DOHH2 (cell line): ENCODE data around the gene WNT5B.
A peak's percentile ranks its signal among the peaks of the same experiment; 100 is the strongest.

Source experiments
- H3F3A ChIP-seq: fragments of 200-600 bp; sonication (generic), shearing (Covaris generic); 2 replicates; pipeline ENCODE4 v1.6.0; 2016; ENCODE audit warnings: antibody characterized with exemption, mild to moderate bottlenecking; ENCODE audit not compliant: control insufficient read depth, insufficient read depth
- H3K27ac ChIP-seq: fragments of 200-600 bp; sonication (generic); 2 replicates; pipeline ENCODE4 v1.5.1; 2014; ENCODE audit warnings: low read depth, mild to moderate bottlenecking, low read length, moderate library complexity
- H3K27me3 ChIP-seq: fragments of 200-600 bp; sonication (generic); 2 replicates; pipeline ENCODE4 v1.6.1; 2014; ENCODE audit warnings: mild to moderate bottlenecking, low read length, mixed read lengths; ENCODE audit not compliant: control insufficient read depth
- H3K36me3 ChIP-seq: fragments of 200-600 bp; sonication (generic); 2 replicates; pipeline ENCODE4 v1.6.1; 2014; ENCODE audit warnings: mild to moderate bottlenecking, low read length, moderate library complexity, mixed read lengths; ENCODE audit not compliant: control insufficient read depth
- H3K4me1 ChIP-seq: fragments of 200-600 bp; sonication (generic); 2 replicates; pipeline ENCODE4 v1.6.1; 2014; ENCODE audit warnings: mild to moderate bottlenecking, low read length, mixed read lengths; ENCODE audit not compliant: control insufficient read depth
- H3K4me2 ChIP-seq: fragments of 200-600 bp; sonication (generic); 2 replicates; pipeline ENCODE4 v1.6.0; 2014; ENCODE audit warnings: mild to moderate bottlenecking, low read length, moderate library complexity
- H3K4me3 ChIP-seq: fragments of 200-600 bp; sonication (generic); 2 replicates; pipeline ENCODE4 v1.5.1; 2014; ENCODE audit warnings: mild to moderate bottlenecking, low read length, mixed read lengths
- H3K79me2 ChIP-seq: fragments of 200-600 bp; sonication (generic); 2 replicates; pipeline ENCODE4 v1.6.1; 2014; ENCODE audit warnings: mild to moderate bottlenecking, low read length, mixed read lengths; ENCODE audit not compliant: control insufficient read depth
- H3K9me2 ChIP-seq: fragments of 200-600 bp; sonication (generic); replicated peaks from 2 replicates; pipeline ENCODE4 v1.6.1; 2014; ENCODE audit warnings: mild to moderate bottlenecking, low read length, mixed read lengths; ENCODE audit not compliant: control insufficient read depth
- H3K9me3 ChIP-seq: fragments of 200-600 bp; sonication (generic); 2 replicates; pipeline ENCODE4 v1.6.1; 2014; ENCODE audit warnings: antibody characterized with exemption, low read length, mixed read lengths; ENCODE audit not compliant: control insufficient read depth, insufficient read depth
- H4K20me1 ChIP-seq: fragments of 200-600 bp; sonication (generic); 2 replicates; pipeline ENCODE4 v1.6.0; 2014; ENCODE audit warnings: low read depth, mild to moderate bottlenecking, antibody characterized with exemption, low read length, moderate library complexity; ENCODE audit not compliant: control insufficient read depth, insufficient read depth
- EZH2phosphoT487 ChIP-seq: fragments of 200-600 bp; sonication (generic); IDR thresholded peaks from 2 replicates; pipeline ENCODE4 v1.6.1; 2017; ENCODE audit warnings: borderline replicate concordance, mild to moderate bottlenecking, antibody characterized with exemption, low read length, moderate library complexity, mixed read lengths
- TF ChIP-seq, protein P1 (sequence below): fragments of 200-600 bp; sonication (generic); IDR thresholded peaks from one replicate; pipeline ENCODE4 v1.5.1; 2014; ENCODE audit warnings: antibody characterized with exemption, mild to moderate bottlenecking, low read depth, low read length; ENCODE audit not compliant: poor library complexity, severe bottlenecking

WNT5B gene

DNA sequence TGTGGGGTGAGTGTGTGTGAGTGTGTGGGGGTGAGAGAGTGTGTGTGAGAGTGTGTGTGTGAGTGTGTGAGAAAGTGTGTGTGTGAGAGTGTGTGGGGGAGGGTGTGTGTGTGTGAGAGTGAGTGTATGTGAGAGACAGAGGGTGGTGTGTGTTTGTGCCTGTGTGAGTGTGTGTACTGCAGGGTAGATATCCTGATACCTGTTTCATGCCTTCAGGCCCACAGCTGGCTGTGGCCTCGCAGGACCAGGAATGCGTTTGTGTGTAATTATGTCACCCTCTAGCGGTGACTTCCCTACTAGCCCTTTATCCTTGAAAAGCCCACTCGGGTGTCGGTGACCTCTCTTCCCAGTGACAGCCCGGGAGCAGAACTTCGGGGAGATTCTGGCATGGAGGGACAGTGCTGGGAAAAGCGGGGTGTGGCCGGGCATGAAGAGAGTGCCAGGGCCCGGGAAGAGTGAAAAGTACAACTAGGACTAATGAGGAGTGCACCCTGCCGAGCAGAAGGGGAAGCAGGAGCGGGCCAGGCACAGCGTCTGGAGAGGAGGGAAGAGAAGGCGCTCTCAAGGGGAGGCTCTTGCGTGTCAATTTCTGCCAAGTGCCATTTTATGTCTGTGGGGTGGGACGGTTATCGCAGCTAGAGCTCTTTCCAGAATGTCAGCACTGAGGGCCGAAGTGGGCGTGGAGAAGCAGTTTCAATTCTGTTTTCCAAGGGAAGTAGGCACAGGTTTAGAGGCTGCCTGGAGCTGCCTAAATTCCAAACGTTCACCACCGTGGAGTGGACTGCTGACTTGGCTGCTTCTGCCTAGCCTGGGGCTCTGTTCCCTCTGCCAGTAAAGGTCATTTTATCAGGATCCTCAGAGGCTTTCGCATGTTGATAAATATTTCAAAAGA, 23.7 kb upstream of the WNT5B start:
- Histone ChIP-seq H3F3A (peaks cover 9% of the 10 kb centered on the region; the same call in 1 of the 2 replicates), H3K4me2 (peak overlapping the region; percentile 91)

DNA sequence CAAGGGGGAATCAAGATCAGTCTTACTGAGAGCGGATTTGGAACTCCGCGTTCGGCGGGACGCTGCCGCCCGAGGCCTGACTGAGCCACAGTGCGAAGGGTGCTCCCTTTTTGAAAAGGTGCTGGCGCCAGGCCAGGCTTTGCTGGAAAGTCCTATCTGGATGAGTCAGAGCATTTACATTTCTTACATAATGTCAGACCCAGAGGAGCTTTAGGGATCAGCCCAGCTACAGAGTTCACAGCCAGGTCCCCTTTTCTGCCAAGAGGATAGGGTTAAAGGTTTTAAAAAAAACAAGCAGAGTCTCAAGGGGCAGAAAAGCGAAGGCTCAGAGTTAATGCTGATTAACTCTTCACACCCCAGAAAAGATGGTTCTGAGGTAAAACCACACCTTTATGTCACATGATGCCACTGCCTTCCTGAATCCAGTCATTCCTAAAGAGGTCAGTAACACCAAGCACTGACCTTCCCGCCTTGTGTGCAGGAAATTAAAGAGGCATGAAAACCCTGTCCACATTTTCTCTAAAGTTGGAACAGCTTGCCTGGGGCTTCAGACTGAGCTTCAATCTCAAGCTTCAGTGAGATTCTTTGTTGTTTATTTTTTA, 22.9 kb upstream of the WNT5B start:
- Histone ChIP-seq H3K4me1 (peaks cover 43% of the 10 kb centered on the region), H3K4me3 (peak overlapping the region; percentile 75), H3K27ac (no peak overlapping the region), H3F3A (0 out of 2 replicates have a peak, but pooled peaks cover 9% of the 10 kb centered on the region), H3K9me3 (no peaks in the 10 kb centered on the region), H3K79me2 (no peaks in the 10 kb centered on the region), H4K20me1 (no peaks in the 10 kb centered on the region), H3K4me2 (peak overlapping the region; percentile 91), H3K27me3 (no peaks in the 10 kb centered on the region), H3K36me3 (no peaks in the 10 kb centered on the region), H3K9me2 (no peaks in the 10 kb centered on the region)
- TF ChIP-seq, protein P1, sequence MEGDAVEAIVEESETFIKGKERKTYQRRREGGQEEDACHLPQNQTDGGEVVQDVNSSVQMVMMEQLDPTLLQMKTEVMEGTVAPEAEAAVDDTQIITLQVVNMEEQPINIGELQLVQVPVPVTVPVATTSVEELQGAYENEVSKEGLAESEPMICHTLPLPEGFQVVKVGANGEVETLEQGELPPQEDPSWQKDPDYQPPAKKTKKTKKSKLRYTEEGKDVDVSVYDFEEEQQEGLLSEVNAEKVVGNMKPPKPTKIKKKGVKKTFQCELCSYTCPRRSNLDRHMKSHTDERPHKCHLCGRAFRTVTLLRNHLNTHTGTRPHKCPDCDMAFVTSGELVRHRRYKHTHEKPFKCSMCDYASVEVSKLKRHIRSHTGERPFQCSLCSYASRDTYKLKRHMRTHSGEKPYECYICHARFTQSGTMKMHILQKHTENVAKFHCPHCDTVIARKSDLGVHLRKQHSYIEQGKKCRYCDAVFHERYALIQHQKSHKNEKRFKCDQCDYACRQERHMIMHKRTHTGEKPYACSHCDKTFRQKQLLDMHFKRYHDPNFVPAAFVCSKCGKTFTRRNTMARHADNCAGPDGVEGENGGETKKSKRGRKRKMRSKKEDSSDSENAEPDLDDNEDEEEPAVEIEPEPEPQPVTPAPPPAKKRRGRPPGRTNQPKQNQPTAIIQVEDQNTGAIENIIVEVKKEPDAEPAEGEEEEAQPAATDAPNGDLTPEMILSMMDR: no peak
- no peak for TF ChIP-seq EZH2phosphoT487

More for the DNA sequence above, 23.7 kb upstream of the WNT5B start:
- no peak overlapping the region for H3K27ac ChIP-seq
- TF ChIP-seq, protein P1: peak; percentile 88
- no peak for TF ChIP-seq EZH2phosphoT487
- H4K20me1 ChIP-seq: no peaks in the 10 kb centered on the region
- no peaks in the 10 kb centered on the region for H3K36me3 ChIP-seq
- peak overlapping the region; percentile 75 for H3K4me3 ChIP-seq
- no peaks in the 10 kb centered on the region for H3K79me2 ChIP-seq
- peaks cover 46% of the 10 kb centered on the region for H3K4me1 ChIP-seq
- no peaks in the 10 kb centered on the region for H3K9me3 ChIP-seq
- H3K27me3 ChIP-seq: no peaks in the 10 kb centered on the region
- no peaks in the 10 kb centered on the region for H3K9me2 ChIP-seq

DNA sequence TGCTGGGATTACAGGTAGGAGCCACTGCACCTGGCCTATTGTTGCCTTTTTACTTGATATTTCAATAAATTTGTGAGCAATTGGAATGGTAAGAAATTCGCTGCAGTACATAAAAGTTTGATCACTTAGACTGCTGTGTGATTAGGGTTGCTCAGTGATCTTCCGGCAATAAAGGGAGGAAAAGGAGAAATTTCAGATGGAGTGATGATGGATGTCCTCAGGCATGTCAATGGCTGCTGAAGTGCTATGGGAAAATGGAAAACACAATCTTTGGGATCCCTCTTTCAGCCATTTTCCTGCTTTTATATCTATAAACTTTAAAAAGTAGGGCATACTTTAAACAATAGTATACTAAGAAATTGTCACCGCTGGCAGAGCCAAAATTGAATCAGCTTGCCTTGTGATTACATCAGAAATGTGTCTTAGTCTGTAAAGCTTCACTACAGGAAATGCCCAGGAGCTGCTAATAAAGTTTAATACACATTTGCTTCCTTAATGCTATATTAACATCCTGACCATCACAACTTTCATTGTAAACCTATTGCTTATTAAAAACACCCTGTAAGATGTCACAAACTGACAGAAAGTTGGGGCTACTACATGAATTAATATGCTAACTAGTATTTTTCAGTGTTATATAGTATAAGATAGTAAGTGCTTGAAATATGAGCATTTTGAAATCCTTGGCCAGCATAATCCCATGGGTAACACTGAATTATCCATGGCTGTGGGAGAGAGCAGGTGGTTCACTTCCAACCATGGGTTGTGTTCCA, 20.9 kb upstream of the WNT5B start:
- Histone ChIP-seq H3F3A (0 out of 2 replicates have a peak, but pooled peaks cover 8% of the 10 kb centered on the region), H3K4me2 (peak overlapping the region; percentile 66)

More for the DNA sequence above, 20.9 kb upstream of the WNT5B start:
- Histone ChIP-seq H3K27ac (no peak overlapping the region), H3K4me3 (peak overlapping the region; percentile 31), H4K20me1 (no peaks in the 10 kb centered on the region), H3K36me3 (no peaks in the 10 kb centered on the region), H3K9me2 (no peaks in the 10 kb centered on the region), H3K79me2 (no peaks in the 10 kb centered on the region), H3K9me3 (no peaks in the 10 kb centered on the region), H3K27me3 (0 out of 2 replicates have a peak, but pooled peaks cover 4% of the 10 kb centered on the region), H3K4me1 (peaks cover 30% of the 10 kb centered on the region)
- no peak for TF ChIP-seq EZH2phosphoT487
- TF ChIP-seq, protein P1: no peak
